ENCODE measurements around the gene KLHL29.

DNA sequence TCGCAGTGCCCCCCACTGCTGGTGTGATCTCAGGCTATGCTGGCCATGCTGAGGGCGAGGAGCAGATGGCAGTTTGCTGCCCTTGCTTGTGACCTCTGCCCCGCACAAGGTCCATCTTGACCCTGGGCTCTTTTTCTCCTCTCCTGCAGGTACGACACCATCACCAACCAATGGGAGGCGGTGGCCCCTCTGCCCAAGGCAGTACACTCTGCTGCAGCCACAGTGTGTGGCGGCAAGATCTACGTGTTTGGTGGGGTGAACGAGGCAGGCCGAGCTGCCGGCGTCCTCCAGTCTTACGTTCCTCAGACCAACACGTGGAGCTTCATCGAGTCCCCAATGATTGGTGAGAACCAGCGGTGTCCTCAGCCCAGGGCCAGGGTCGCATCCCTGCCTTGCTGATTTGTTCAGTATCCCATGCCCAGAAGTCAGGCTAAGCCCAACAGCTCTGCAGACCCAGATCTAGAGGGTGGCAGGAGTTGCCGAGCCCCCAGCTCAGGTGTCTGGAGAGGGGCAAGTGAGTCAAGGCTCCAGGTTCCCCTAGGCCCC, 318.1 kb downstream of the KLHL29 start:
- TF ChIP-seq EZH2phosphoT487 (IDR thresholded peaks at IDR 0.05; ENCODE audit: unreplicated experiment) (no peak), POLR2AphosphoS5 (IDR thresholded peaks at IDR 0.05; ENCODE audit: low read depth) (no peak)
